Retinal pigment epithelial cell (primary cell): ENCODE results near the gene C12orf43.

ENCODE experiments used
- DNase-seq: peaks from one replicate; pipeline ENCODE4 v3.0.0-alpha.2; 2010; ENCODE audit warnings: low read depth
- H3K4me3 ChIP-seq: 2 replicates; pipeline ENCODE4 v1.5.1; 2011; ENCODE audit warnings: mild to moderate bottlenecking, low read length, control low read depth, moderate library complexity
- TF ChIP-seq, protein P1 (sequence below): conservative IDR thresholded peaks from 2 replicates; pipeline ENCODE4 v1.5.1; 2011; ENCODE audit warnings: low read depth, low read length, control low read depth, inconsistent platforms

The C12orf43 gene

DNA sequence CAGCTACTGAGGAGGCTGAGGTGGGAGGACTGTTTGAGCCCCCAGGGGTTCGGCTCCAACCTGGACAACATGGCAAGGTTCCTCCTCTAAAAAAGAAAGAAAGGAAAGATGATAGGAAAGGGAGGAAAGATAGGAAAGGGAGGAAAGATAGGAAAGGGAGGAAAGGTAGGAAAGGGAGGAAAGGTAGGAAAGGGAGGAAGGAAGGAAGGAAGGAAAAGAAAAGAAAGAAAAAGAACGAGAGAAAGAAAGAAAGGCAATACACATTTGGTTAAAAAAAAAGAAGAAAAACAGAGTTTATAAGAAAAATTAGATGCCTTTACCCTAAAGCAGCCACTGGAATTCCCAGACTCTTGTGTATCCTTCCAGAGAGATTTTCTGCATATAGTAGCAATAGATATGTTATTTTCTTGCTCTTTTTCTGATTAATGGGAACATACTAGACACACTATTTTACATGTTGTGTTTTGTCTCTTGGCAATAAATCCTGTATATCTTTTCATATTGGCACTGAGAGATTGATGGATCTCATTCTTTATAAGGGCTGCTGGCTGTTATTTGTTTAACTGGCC is 25.7 kb downstream of the C12orf43 start:
- H3K4me3 ChIP-seq: no peak overlapping the region
- DNase-seq: no peak
- TF ChIP-seq, protein P1, sequence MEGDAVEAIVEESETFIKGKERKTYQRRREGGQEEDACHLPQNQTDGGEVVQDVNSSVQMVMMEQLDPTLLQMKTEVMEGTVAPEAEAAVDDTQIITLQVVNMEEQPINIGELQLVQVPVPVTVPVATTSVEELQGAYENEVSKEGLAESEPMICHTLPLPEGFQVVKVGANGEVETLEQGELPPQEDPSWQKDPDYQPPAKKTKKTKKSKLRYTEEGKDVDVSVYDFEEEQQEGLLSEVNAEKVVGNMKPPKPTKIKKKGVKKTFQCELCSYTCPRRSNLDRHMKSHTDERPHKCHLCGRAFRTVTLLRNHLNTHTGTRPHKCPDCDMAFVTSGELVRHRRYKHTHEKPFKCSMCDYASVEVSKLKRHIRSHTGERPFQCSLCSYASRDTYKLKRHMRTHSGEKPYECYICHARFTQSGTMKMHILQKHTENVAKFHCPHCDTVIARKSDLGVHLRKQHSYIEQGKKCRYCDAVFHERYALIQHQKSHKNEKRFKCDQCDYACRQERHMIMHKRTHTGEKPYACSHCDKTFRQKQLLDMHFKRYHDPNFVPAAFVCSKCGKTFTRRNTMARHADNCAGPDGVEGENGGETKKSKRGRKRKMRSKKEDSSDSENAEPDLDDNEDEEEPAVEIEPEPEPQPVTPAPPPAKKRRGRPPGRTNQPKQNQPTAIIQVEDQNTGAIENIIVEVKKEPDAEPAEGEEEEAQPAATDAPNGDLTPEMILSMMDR: no peak

- no peak overlapping the region for H3K4me3 ChIP-seq
- DNase-seq: no peak
- TF ChIP-seq, protein P1: no peak
Observed at GRCh38 chr12:120989687-120990086, 26.6 kb downstream of the C12orf43 start.

GRCh38 chr12:120988658-120989057 is 27.6 kb downstream of the C12orf43 start:
- no peak overlapping the region for H3K4me3 ChIP-seq
- no peak for DNase-seq
- TF ChIP-seq, protein P1: no peak

DNA sequence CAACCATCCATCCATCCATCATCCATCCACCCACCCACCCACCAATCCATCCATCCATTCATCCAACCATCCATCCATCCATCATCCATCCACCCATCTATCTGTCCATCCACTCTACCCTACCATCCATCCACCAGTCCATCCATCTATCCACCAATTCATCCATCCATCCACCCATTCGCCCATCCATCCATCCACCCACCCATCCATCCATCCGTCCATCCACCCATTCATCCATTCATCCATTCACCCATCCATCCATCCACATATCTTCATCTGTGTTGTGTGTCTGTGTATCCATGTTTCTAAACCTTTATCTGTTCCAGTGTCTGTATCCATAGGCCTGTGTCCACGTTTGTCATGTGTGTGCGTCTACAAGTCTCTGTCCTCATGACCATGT is 28.1 kb downstream of the C12orf43 start:
- no peak overlapping the region for H3K4me3 ChIP-seq
- DNase-seq: no peak
- TF ChIP-seq, protein P1: no peak

DNA sequence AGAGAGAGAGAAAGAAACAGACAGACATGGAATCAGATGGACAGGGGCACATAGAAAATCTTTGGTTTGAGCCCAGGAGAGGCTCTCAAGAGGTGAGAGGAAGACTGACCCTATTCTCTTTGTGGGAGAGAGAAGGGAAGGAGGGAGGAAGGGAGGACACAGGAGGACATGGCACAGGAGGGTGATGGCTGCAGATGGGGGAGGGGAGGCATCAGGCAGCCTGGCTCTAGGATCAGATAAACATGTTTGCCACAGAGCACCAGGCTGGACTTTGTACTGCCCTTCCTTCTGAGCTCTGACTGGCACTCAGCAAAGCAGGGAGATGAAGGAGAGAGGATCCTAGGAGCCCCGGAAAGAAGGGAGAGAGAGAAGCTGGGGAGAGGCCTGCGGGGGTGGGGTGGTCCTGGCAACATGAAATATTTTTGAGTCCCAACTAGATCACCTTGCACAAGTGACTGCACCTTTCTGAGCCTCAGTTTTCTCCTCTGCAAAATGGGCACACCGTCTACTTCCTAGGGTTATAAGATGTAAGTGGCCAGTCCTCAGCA is 31.9 kb downstream of the C12orf43 start:
- no peak for DNase-seq
- no peak overlapping the region for H3K4me3 ChIP-seq
- TF ChIP-seq, protein P1: no peak

DNA sequence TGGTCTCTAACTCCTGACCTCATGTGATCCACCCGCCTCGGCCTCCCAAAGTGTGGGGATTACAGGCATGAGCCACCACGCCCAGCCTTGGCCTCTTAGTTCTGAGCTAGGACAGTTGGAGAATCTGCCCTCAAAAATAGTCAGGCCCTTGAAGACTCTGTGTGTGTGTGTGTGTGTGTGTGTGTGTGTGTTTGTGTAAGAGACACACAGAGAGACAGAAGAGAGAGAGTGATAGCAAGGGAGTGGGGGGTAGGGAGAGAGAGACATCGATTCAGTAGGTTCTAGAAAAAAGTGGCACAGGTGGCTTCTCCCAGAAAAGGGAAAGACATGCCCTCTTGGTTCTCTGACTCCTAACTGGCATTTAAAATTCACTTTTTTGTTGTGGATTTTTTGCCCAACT is 32.5 kb downstream of the C12orf43 start:
- H3K4me3 ChIP-seq: no peak overlapping the region
- TF ChIP-seq, protein P1: no peak
- DNase-seq: no peak

GRCh38 chr12:120982659-120983058 is 33.6 kb downstream of the C12orf43 start:
- TF ChIP-seq, protein P1: no peak
- H3K4me3 ChIP-seq: no peak overlapping the region
- DNase-seq: no peak
